Stimulated activated CD8-positive, alpha-beta memory T cell treated with anti-CD3 and anti-CD28 coated beads, Interleukin-4, amount 100 ng/mL, for 1 hour (primary cell): ENCODE results near the gene PLEKHA5.
"Not testable (repeated sequence)": the region's sequence is repeated elsewhere in the genome, so short reads cannot be mapped to it uniquely, and the experiment has no call there.

Experiments used
- DNase-seq, 2 donors: peaks; one replicate each; pipeline ENCODE4 v3.0.0-alpha.2; 2020; ENCODE audit warnings: low read depth in 2 of 2, low spot score in 1 of 2

PLEKHA5 gene

GRCh38 chr12:19316425-19316824 lies 186.9 kb downstream of the PLEKHA5 start:
- no peak for DNase-seq

GRCh38 chr12:19322376-19322775 lies 192.8 kb downstream of the PLEKHA5 start:
- DNase-seq, result no peak

- no peak for DNase-seq
These were observed 194.3 kb downstream of the PLEKHA5 start for GRCh38 chr12:19323805-19324204.

GRCh38 chr12:19326102-19326501 lies 196.6 kb downstream of the PLEKHA5 start:
- DNase-seq, result no peak

- DNase-seq, result no peak
These were observed 202.7 kb downstream of the PLEKHA5 start for GRCh38 chr12:19332196-19332595.

- no peak for DNase-seq
These were observed 208.9 kb downstream of the PLEKHA5 start for GRCh38 chr12:19338405-19338804.

GRCh38 chr12:19350850-19351249 lies 221.3 kb downstream of the PLEKHA5 start:
- not testable (repeated sequence) for DNase-seq

GRCh38 chr12:19351346-19351745 lies 221.8 kb downstream of the PLEKHA5 start:
- DNase-seq, result no peak

- DNase-seq, result no peak
These were observed 240.2 kb downstream of the PLEKHA5 start for GRCh38 chr12:19369691-19370148.

GRCh38 chr12:19373586-19373985 lies 244.1 kb downstream of the PLEKHA5 start:
- DNase-seq, result no peak

GRCh38 chr12:19375888-19376287 lies 246.4 kb downstream of the PLEKHA5 start:
- DNase-seq, result no peak

- DNase-seq, result no peak
These were observed 247.2 kb downstream of the PLEKHA5 start for GRCh38 chr12:19376691-19377090.

- no peak for DNase-seq
These were observed 252.6 kb downstream of the PLEKHA5 start for GRCh38 chr12:19382111-19382526.

- DNase-seq, result no peak
These were observed 253.0 kb downstream of the PLEKHA5 start for GRCh38 chr12:19382563-19382962.

GRCh38 chr12:19387161-19387560 lies 257.6 kb downstream of the PLEKHA5 start:
- DNase-seq, result no peak

GRCh38 chr12:19388131-19388549 lies 258.6 kb downstream of the PLEKHA5 start:
- no peak for DNase-seq

- no peak for DNase-seq
These were observed 260.6 kb downstream of the PLEKHA5 start for GRCh38 chr12:19390051-19390598.

- not testable (repeated sequence) for DNase-seq
These were observed 263.1 kb downstream of the PLEKHA5 start for GRCh38 chr12:19392644-19393043.

GRCh38 chr12:19394385-19394784 lies 264.9 kb downstream of the PLEKHA5 start:
- no peak for DNase-seq

GRCh38 chr12:19397534-19397933 lies 268.0 kb downstream of the PLEKHA5 start:
- DNase-seq, result no peak

- no peak for DNase-seq
These were observed 269.1 kb downstream of the PLEKHA5 start for GRCh38 chr12:19398376-19399363.

- DNase-seq, result not testable (repeated sequence)
These were observed 271.2 kb downstream of the PLEKHA5 start for GRCh38 chr12:19400649-19401285.
